ENCODE results near the gene ARMC6.

ARMC6 gene

GRCh38 chr19:19033426-19034203, at the start of gene ARMC6, which contains the start of gene SUGP2:
ARMC6 (plus strand) TSS chr19:19033603; CDS start chr19:19034210, 607 bp downstream.
SUGP2 (minus strand) TSS chr19:19033517; CDS start chr19:19031071, 2,446 bp downstream.
- DNase-seq: peak; percentile 88

- no peak for DNase-seq
Measured at GRCh38 chr19:18984251-18984650, 49.2 kb upstream of the ARMC6 start.

GRCh38 chr19:18985257-18985656, 48.1 kb upstream of the ARMC6 start:
- DNase-seq: no peak

- no peak for DNase-seq
Measured at GRCh38 chr19:18987456-18987855, 45.9 kb upstream of the ARMC6 start.

DNA sequence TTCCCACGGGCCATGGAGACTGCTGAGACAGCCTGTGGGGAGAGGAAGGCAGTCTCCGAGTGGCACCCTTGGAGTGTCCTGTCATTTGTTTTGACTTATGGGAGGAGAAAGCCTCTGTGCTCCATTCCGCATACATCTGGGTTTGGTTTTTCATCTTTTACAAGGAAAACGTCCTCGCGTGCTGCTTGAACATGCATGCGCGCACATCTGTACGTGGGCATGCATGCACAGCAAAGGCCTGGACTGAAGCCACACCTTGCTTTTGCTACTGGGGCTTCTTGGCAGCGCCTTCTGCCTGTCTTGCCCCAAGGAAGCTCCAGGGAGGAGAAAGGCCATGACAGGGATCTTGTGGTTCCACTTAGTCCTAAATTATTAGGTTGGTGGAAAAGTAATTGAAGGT, 44.1 kb upstream of the ARMC6 start:
- no peak for DNase-seq

DNA sequence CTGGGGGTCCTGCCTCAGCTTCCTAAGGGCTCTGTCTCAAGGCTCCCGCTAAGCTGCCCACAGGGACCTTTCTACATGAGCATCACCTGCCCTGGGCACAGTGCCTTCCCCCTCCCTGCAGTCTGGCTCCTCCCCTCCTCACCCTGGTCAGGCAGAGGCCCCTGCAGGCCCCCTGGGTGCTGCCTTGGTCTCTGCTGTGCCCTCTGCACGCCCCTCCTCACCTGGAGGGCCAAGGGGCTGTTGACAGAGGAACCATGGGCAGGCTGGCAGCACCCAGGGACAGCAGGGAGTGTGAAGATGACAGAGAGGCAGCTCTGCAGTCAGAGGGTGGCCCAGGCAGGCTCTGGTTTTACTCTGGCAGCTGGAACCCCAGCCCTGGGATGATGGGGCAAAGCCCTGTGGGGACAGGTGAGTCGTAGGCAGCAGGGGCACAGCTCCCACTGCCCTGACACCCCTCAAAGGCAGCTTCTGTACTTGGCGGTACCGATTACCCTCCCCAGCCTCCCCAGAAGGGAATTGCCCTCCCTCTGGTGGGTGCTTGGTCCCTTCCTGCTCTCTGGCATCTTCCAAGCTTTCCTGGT, 43.2 kb upstream of the ARMC6 start:
- DNase-seq: no peak

- no peak for DNase-seq
Measured at GRCh38 chr19:18991006-18991405, 42.4 kb upstream of the ARMC6 start.

GRCh38 chr19:18991468-18991867, 41.9 kb upstream of the ARMC6 start:
- DNase-seq: no peak

DNA sequence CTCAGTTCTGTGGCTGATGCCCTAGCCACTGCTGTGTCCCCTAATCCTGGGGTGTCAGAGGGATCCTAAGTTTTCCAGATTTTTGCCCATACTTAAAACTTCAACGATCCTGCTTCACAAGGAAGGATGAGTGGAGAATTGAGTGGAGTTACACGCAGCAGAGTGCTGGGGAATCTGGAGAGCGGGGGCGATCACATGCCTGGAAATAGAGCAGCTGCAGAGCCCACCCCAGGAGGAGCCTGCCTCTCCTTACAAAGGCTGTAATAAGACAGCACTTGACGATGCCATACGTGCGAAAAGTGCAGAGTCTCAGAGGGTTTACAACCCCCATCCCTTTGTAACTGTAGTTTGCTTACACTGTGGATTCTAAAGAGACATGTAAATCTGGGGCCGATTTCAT, 40.7 kb upstream of the ARMC6 start:
- DNase-seq: no peak

DNA sequence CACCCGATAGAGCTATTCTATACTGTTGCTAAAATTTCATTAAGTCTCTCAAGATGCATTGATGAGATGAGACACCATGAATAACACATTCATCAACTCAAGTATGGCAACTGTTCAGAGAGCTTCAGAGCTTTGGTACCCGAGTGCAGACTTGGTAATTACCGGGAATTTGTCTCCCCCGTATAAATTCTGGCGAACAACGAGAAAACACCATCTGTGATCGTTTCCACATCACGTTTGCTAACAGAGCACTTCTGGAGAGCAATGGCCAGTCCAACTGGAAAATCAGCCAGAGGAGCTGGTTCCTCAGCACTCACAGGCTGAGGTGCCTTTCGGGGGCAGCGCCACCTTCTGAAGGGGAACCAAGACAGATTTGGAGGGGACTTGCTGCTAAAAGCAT, 40.3 kb upstream of the ARMC6 start:
- DNase-seq: no peak

GRCh38 chr19:18995804-18996241, 37.6 kb upstream of the ARMC6 start:
- peak; percentile 85 for DNase-seq

GRCh38 chr19:18996351-18996750, 37.1 kb upstream of the ARMC6 start:
- no peak for DNase-seq

DNA sequence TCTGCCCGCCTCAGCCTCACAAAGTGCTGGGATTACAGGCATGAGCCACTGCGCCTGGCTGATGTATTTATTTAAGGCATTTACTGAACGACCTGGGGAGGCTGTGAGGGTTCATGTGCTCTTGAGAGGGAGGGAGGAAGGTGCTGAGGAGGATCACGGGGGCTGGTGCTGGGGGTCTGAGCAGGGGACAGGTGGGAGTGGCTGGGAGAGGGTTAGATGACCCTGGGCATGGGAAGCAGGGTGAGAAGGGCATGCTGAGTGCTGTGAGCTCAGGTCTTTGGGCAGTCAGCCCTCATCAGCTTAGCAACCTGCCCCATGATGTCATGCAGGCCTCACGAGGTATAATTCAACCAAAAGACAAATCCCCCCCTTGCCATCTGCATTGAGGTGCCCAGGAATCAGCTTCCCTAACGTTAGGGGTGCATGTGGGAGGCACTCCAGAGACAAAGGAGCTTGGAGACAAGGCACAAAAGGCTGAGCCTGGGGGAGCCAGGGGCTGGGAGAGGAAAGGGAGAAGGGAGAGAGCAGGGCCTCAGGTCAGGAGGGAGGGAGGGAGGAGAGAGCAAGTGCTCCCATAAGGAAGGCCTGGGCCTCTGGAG, 36.5 kb upstream of the ARMC6 start:
- DNase-seq: no peak

GRCh38 chr19:18998276-18998675, 35.1 kb upstream of the ARMC6 start:
- no peak for DNase-seq

- peak; percentile 52 for DNase-seq
Measured at GRCh38 chr19:18999016-18999758, 34.2 kb upstream of the ARMC6 start.

DNA sequence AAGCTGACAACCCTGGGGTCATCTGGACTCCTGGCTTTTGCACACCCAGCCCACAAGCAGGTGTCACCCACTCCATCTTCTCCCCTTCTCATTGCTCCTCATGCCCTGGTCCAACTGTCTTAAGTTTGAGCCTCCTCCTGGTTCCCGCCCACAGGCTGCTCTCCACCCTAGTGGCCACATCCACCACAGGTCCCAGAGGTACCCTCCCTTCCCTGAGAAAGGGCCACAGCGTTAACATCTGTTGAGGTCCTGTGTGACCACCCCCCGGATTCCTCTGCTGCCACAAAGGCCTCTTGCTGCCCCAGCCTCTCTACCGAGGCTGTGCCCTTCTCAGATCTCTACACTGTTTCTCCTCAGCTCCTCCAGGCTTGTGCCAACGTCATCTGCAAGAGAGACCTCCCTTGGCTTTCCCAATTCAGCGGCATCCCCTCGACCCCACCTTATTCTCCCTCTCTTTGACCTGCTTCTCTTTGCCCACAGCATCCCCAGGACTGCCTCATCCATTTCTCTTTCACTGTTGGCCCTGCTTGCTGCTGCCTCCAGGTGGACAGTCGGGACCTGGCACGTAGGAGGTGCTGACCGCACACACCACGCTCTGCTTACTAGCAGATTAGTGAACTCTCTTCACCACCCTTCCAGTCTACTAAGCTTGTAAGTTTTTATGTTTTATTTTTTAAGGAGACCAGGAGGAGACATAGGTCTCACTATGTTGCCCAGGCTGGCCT, 33.3 kb upstream of the ARMC6 start:
- DNase-seq: no peak

DNA sequence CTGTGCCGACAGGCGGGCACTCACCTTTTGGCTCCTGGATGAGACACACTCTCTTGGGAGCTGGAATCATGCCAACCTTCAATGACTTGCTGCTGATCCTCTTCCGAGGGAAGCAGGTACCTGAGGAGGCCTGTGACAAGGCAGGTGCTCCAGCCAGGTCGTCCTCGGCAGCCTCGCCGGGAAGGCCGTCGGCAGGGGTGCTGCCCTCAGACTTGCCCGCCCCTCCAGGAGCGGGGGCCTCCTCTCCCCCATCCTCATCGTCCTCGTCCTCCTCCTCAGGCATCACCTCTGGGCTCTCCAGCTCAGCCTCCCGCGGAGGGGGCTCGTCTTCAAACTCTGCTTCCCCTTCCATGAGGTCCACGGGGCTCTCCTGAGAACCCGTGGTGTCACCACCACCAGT, 29.3 kb upstream of the ARMC6 start:
- DNase-seq: no peak

- no peak for DNase-seq
Measured at GRCh38 chr19:19006213-19006612, 27.2 kb upstream of the ARMC6 start.

DNA sequence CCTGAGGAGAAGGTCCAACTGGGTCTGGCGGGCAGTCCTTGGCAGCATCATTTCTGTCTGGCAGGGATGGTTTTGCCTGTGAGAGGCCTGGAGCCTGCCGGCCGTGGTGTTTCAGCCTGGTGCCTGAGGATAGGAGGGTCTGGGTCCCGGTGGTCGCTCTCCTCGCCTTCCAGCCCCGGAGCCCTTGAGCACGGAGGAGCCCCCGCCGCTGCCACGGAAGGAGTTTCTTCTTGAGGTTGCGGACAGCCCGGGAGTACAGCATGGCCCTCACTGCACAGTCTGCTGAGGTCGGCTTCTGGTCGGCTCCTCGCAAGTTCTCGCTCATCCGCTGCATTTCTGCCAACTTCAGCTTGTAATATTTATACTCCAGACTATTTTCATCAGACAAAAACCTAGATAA, 23.5 kb upstream of the ARMC6 start:
- DNase-seq: no peak

- no peak for DNase-seq
Measured at GRCh38 chr19:19010551-19010950, 22.9 kb upstream of the ARMC6 start.

GRCh38 chr19:19021115-19021514, 12.3 kb upstream of the ARMC6 start:
- DNase-seq: peak; percentile 71

DNA sequence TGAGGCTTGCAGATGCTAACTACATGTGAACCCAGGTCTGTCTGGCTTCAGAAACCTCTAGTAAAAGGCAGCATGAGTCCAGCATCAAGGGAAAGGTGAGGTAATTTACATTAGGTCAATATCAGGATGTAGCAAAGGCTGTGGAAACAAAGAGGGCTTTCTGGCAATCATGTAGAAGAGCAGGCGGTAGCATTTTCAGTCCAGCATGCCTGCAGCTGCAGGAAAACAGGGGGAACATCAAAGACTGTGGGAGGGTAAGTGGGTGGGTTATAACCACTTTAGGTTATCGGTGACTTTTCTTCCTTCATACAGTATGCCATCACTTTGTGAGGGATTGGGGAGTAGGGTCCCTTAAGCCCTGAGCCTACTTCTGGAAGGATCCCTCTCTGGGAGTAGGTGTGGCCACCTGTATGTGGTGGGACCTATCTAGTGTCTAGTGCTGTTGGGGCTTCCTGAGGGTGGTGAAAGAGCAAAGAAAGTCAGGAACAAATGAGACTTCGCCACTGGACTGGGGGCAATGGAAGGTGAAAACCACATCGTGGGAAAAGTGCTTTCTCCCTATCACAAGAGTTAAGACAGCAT, 10.9 kb upstream of the ARMC6 start:
- DNase-seq: no peak
